CD14-positive monocyte (primary cell): Measurements from ENCODE around the gene SAMHD1. TPM values are rescaled to one million over a fixed set of nuclear protein-coding genes. Genes with fewer than 3 reads are reported as not detected.
A peak's percentile ranks its signal among the peaks of the same experiment; 100 is the strongest.
"Not testable (repeated sequence)": the region's sequence is repeated elsewhere in the genome, so short reads cannot be mapped to it uniquely, and the experiment has no call there.

Experiments
- DNase-seq, 3 donors: peaks; one replicate each; pipeline ENCODE4 v3.0.0-alpha.2; 2011 to 2022
- H2AFZ ChIP-seq: 2 replicates; pipeline ENCODE4 v1.6.0; 2012; ENCODE audit warnings: mild to moderate bottlenecking, low read depth, low read length, inconsistent platforms; ENCODE audit not compliant: insufficient read depth, poor library complexity, severe bottlenecking
- H3K27ac ChIP-seq, 2 donors: 1 replicate in 1 of 2; 2 replicates in 1 of 2; pipeline ENCODE4 v1.5.1; 2012 to 2013; ENCODE audit warnings: low read length in 2 of 2, control low read depth in 1 of 2, inconsistent platforms in 1 of 2, low read depth in 1 of 2, mild to moderate bottlenecking in 1 of 2
- H3K27me3 ChIP-seq, 2 donors: one replicate each; pipeline versions ENCODE4 v1.6.0 to v1.6.1; 2011 to 2013; ENCODE audit warnings: low read length in 2 of 2; ENCODE audit not compliant: control insufficient read depth in 2 of 2, insufficient read depth in 2 of 2
- H3K36me3 ChIP-seq, 2 donors: replicated peaks in 1 of 2; 1 replicate in 1 of 2; 2 replicates in 1 of 2; pipeline versions ENCODE4 v1.5.1 to v1.6.1; 2012 to 2013; ENCODE audit warnings: low read length in 2 of 2, control low read depth in 1 of 2, inconsistent platforms in 1 of 2, mild to moderate bottlenecking in 1 of 2; ENCODE audit not compliant: insufficient read depth in 2 of 2, control insufficient read depth in 1 of 2
- H3K4me1 ChIP-seq, 2 donors: 1 replicate in 1 of 2; 2 replicates in 1 of 2; pipeline versions ENCODE4 v1.5.1 to v1.6.1; 2012 to 2013; ENCODE audit warnings: low read length in 2 of 2, control low read depth in 1 of 2, inconsistent platforms in 1 of 2, mild to moderate bottlenecking in 1 of 2, moderate library complexity in 1 of 2; ENCODE audit not compliant: insufficient read depth in 2 of 2, control insufficient read depth in 1 of 2
- H3K4me2 ChIP-seq: replicated peaks from 2 replicates; pipeline ENCODE3; 2012; ENCODE audit warnings: low read length, moderate library complexity, mild to moderate bottlenecking; ENCODE audit not compliant: poor library complexity, severe bottlenecking; ENCODE audit errors: extremely low read depth
- H3K4me3 ChIP-seq, 3 experiments: fragments of 200-600 bp in 1 of 3; sonication (generic) in 1 of 3; replicated peaks in 1 of 3; 1 replicate in 2 of 3; 2 replicates in 1 of 3; pipeline ENCODE4 v1.5.1; 2011 to 2013; ENCODE audit warnings: low read length in 3 of 3, mild to moderate bottlenecking in 3 of 3, control low read depth in 2 of 3, low read depth in 2 of 3, inconsistent platforms in 1 of 3, moderate library complexity in 1 of 3
- H3K79me2 ChIP-seq: 2 replicates; pipeline ENCODE4 v1.6.0; 2012; ENCODE audit warnings: mild to moderate bottlenecking, control low read depth, inconsistent platforms, low read length, moderate library complexity; ENCODE audit not compliant: insufficient read depth
- H3K9ac ChIP-seq: 2 replicates; pipeline ENCODE4 v1.6.0; 2017; ENCODE audit warnings: low read length, mild to moderate bottlenecking; ENCODE audit not compliant: insufficient read depth, poor library complexity, severe bottlenecking
- H3K9me3 ChIP-seq, 2 donors: replicated peaks in 1 of 2; 1 replicate in 1 of 2; 2 replicates in 1 of 2; pipeline versions ENCODE4 v1.5.1 to v1.6.1; 2012 to 2013; ENCODE audit warnings: low read length in 2 of 2, control low read depth in 1 of 2; ENCODE audit not compliant: control insufficient read depth in 1 of 2, insufficient read depth in 1 of 2
- H4K20me1 ChIP-seq: 2 replicates; pipeline ENCODE4 v1.6.0; 2012; ENCODE audit warnings: mild to moderate bottlenecking, low read length, control low read depth, moderate library complexity; ENCODE audit not compliant: insufficient read depth
- H3K27ac Mint-ChIP-seq, 7 donors: one replicate each; pipeline ENCODE4 v1.8.0; 2020; ENCODE audit warnings: mild to moderate bottlenecking in 7 of 7, mixed read lengths in 7 of 7, moderate library complexity in 6 of 7, inconsistent platforms in 2 of 7
- H3K27me3 Mint-ChIP-seq, 3 donors: one replicate each; pipeline ENCODE4 v1.8.0; 2021 to 2022; ENCODE audit warnings: low read depth in 3 of 3, mild to moderate bottlenecking in 3 of 3, mixed read lengths in 3 of 3, moderate library complexity in 3 of 3, inconsistent platforms in 1 of 3
- H3K36me3 Mint-ChIP-seq, 2 donors: one replicate each; pipeline ENCODE4 v1.8.0; 2020; ENCODE audit warnings: mixed read lengths in 2 of 2, inconsistent platforms in 1 of 2, mild to moderate bottlenecking in 1 of 2
- H3K4me1 Mint-ChIP-seq: one replicate; pipeline ENCODE4 v1.8.0; 2020; ENCODE audit warnings: mild to moderate bottlenecking, mixed read lengths
- H3K4me3 Mint-ChIP-seq, 2 donors: one replicate each; pipeline ENCODE4 v1.8.0; 2020; ENCODE audit warnings: mild to moderate bottlenecking in 2 of 2, mixed read lengths in 2 of 2, moderate library complexity in 1 of 2
- H3K9me3 Mint-ChIP-seq, 7 donors: one replicate each; pipeline ENCODE4 v1.8.0; 2020 to 2022; ENCODE audit warnings: mixed read lengths in 7 of 7, mild to moderate bottlenecking in 6 of 7, moderate library complexity in 6 of 7, inconsistent platforms in 2 of 7
- CTCF ChIP-seq: fragments of 200-600 bp; IDR thresholded peaks from one replicate; pipeline ENCODE4 v1.8.0; 2022; ENCODE audit warnings: antibody characterized with exemption, mild to moderate bottlenecking
- WGBS: methylation state at CpG from one replicate; pipeline ENCODE4 v1.1.5; 2013; ENCODE audit warnings: missing lambda C conversion rate; ENCODE audit not compliant: insufficient coverage; 5-methylcytosine and 5-hydroxymethylcytosine counted together
- intact Hi-C, 2 donors: fragments of 100-400 bp; cut with micrococcal nuclease; formaldehyde crosslinking; loops; one replicate each; pipeline versions ENCODE4 v1.15.0 to v1.15.1; 2023
- polyA plus RNA-seq, 3 donors: library from polyadenylated mRNA; depleted of rRNA in 1 of 3; unstranded in 2 of 3; stranded (reverse) in 1 of 3; fragments of 300-500 nt in 2 of 3; fragments of >200 nt in 1 of 3; fragmentation: Illumina TruSeq in 2 of 3; gene quantifications; 1 replicate in 2 of 3; 2 replicates in 1 of 3; pipeline ENCODE4 v1.2.3, GENCODE V29; 2012 to 2021

SAMHD1 gene
- polyA plus RNA-seq, 3 donors: 232 to 796 (median 590) TPM

- Mint-ChIP-seq H3K9me3 (no peaks in the 10 kb centered on the region), H3K4me3 (no peak overlapping the region), H3K36me3 (peaks cover 2 to 4% of the 10 kb centered on the region in 2 donors), H3K27me3 (peaks cover 0 to 2% (median 0%) of the 10 kb centered on the region in 3 donors), H3K4me1 (peaks cover 48% of the 10 kb centered on the region), H3K27ac (peak overlapping the region in 5 of 7 donors; percentile 15 to 70 (median 54))
- no peak for DNase-seq
- 88% methylated on average over 10 of the region's 10 CpGs for WGBS
- Histone ChIP-seq H3K9me3 (no peaks in the 10 kb centered on the region), H3K4me3 (no peak overlapping the region), H3K4me1 (peaks cover 40 to 54% of the 10 kb centered on the region in 2 donors), H4K20me1 (peaks cover 3% of the 10 kb centered on the region), H3K4me2 (no peak overlapping the region), H3K27me3 (no peaks in the 10 kb centered on the region), H3K9ac (no peak overlapping the region), H3K27ac (no peak overlapping the region), H3K36me3 (no peaks in the 10 kb centered on the region), H2AFZ (no peak overlapping the region), H3K79me2 (peaks cover 4% of the 10 kb centered on the region)
- no peak for TF ChIP-seq CTCF
- intact Hi-C loops: no loop called here
These were observed 106.1 kb downstream of the SAMHD1 start for GRCh38 chr20:36845288-36845971.

GRCh38 chr20:36841030-36841429 lies 110.5 kb downstream of the SAMHD1 start:
- H3K9ac ChIP-seq, H3K27me3 Mint-ChIP-seq, intact Hi-C loops, H3K4me2 ChIP-seq, DNase-seq, H3K27me3 ChIP-seq, H3K36me3 ChIP-seq, H4K20me1 ChIP-seq, H3K9me3 Mint-ChIP-seq, H3K9me3 ChIP-seq, H3K4me3 Mint-ChIP-seq, H3K79me2 ChIP-seq: not testable (repeated sequence)
- Mint-ChIP-seq H3K4me1 (peaks cover 47% of the 10 kb centered on the region), H3K27ac (peak overlapping the region; percentile 91 to 99 (median 99)), H3K36me3 (peaks cover 9 to 18% of the 10 kb centered on the region in 2 donors)
- H2AFZ ChIP-seq: peak overlapping the region; percentile 17
- peaks cover 53 to 59% of the 10 kb centered on the region in 2 donors for H3K4me1 ChIP-seq
- H3K27ac ChIP-seq: peak overlapping the region; percentile 95 to 98
- H3K4me3 ChIP-seq: peak overlapping the region in 1 of 3 experiments; percentile 32
- 93% methylated on average over 3 of the region's 9 CpGs for WGBS

Other genes with a start within 250 kb of the SAMHD1 start
- 10 to 100 TPM; 16.0 to 23.2 (median 21.7) TPM for gene NDRG3, start 205.6 kb downstream of the SAMHD1 start, polyA plus RNA-seq
- gene DSN1, start 177.9 kb downstream of the SAMHD1 start, polyA plus RNA-seq: 1 to 10 TPM; 4.9 to 5.2 (median 5.1) TPM
- gene TLDC2, start 75.6 kb downstream of the SAMHD1 start, polyA plus RNA-seq: not detected
- gene RBL1, start 144.3 kb upstream of the SAMHD1 start, polyA plus RNA-seq: 1 to 10 TPM; 1.5 to 3.7 (median 2.4) TPM
- gene RPN2, start 227.6 kb upstream of the SAMHD1 start, polyA plus RNA-seq: 100 to 1,000 TPM; 169 to 215 (median 199) TPM
- 1 to 10 TPM in 1 of 3 donors, under 1 TPM in 2; 0.08 to 1.0 (median 0.52) TPM for gene MROH8, start 227.8 kb upstream of the SAMHD1 start, polyA plus RNA-seq